SK-N-SH treated with all-trans-retinoic acid at 6 μM for 48 hours (cell line): ENCODE data around the gene NFAM1.

Experiments used
- ATAC-seq: fragments of 200-7000 bp; cut with Tn5 transposase; 3 replicates; pipeline ENCODE4 v1.9.1; 2020; ENCODE audit warnings: mild to moderate bottlenecking, moderate library complexity
- BACH2 ChIP-seq: fragments of 250-450 bp; sonication (Bioruptor Pico); IDR thresholded peaks from 2 replicates; pipeline ENCODE4 v1.9.0; 2021; ENCODE audit warnings: mild to moderate bottlenecking, borderline replicate concordance
- CREB5 ChIP-seq: fragments of 250-450 bp; sonication (Bioruptor Pico); IDR thresholded peaks from 2 replicates; pipeline ENCODE4 v1.5.1; 2020; ENCODE audit warnings: low read depth, mild to moderate bottlenecking, moderate library complexity
- CSDC2 ChIP-seq: fragments of 250-450 bp; sonication (Bioruptor Pico); IDR thresholded peaks from 2 replicates; pipeline ENCODE4 v1.5.0; 2020; ENCODE audit warnings: mild to moderate bottlenecking, moderate library complexity
- CSRNP3 ChIP-seq: fragments of 250-450 bp; sonication (Bioruptor Pico); IDR thresholded peaks from 2 replicates; pipeline ENCODE4 v1.5.1; 2021; ENCODE audit warnings: mild to moderate bottlenecking, moderate library complexity
- ESRRG ChIP-seq: fragments of 250-450 bp; sonication (Bioruptor Pico); IDR thresholded peaks from 2 replicates; pipeline ENCODE4 v1.6.1; 2021; ENCODE audit warnings: mild to moderate bottlenecking
- GLIS3 ChIP-seq: fragments of 250-450 bp; sonication (Bioruptor Pico); IDR thresholded peaks from 2 replicates; pipeline ENCODE4 v1.5.0; 2020; ENCODE audit warnings: mild to moderate bottlenecking, moderate library complexity
- ISL1 ChIP-seq: fragments of 250-450 bp; sonication (Bioruptor Pico); IDR thresholded peaks from 2 replicates; pipeline ENCODE4 v2.1.2; 2022; ENCODE audit warnings: mild to moderate bottlenecking, moderate library complexity
- PATZ1 ChIP-seq: fragments of 250-450 bp; sonication (Bioruptor Pico); IDR thresholded peaks from 2 replicates; pipeline ENCODE4 v1.8.0; 2020; ENCODE audit warnings: mild to moderate bottlenecking, moderate library complexity, borderline replicate concordance
- POU6F1 ChIP-seq: fragments of 250-450 bp; sonication (Bioruptor Pico); IDR thresholded peaks from 2 replicates; pipeline ENCODE4 v1.8.0; 2021; ENCODE audit warnings: low read depth, mild to moderate bottlenecking, moderate library complexity, borderline replicate concordance
- PPARA ChIP-seq: fragments of 250-450 bp; sonication (Bioruptor Pico); IDR thresholded peaks from 2 replicates; pipeline ENCODE4 v1.5.0; 2020; ENCODE audit warnings: mild to moderate bottlenecking, borderline replicate concordance
- RARB ChIP-seq: fragments of 250-450 bp; sonication (Bioruptor Pico); IDR thresholded peaks from 2 replicates; pipeline ENCODE4 v1.8.0; 2021; ENCODE audit warnings: mild to moderate bottlenecking, moderate library complexity
- SNAI2 ChIP-seq: fragments of 250-450 bp; sonication (Bioruptor Pico); IDR thresholded peaks from 2 replicates; pipeline ENCODE4 v1.5.0; 2020; ENCODE audit warnings: mild to moderate bottlenecking, moderate library complexity
- TCF4 ChIP-seq: fragments of 250-450 bp; sonication (Bioruptor Pico); IDR thresholded peaks from 2 replicates; pipeline ENCODE4 v1.8.0; 2021; ENCODE audit warnings: mild to moderate bottlenecking, moderate library complexity, borderline replicate concordance
- TSHZ2 ChIP-seq: fragments of 250-450 bp; sonication (Bioruptor Pico); IDR thresholded peaks from 2 replicates; pipeline ENCODE4 v1.5.0; 2020; ENCODE audit warnings: mild to moderate bottlenecking, moderate library complexity
- ZC3H10 ChIP-seq: fragments of 250-450 bp; sonication (Bioruptor Pico); IDR thresholded peaks from 2 replicates; pipeline ENCODE4 v1.5.1; 2021; ENCODE audit warnings: mild to moderate bottlenecking, moderate library complexity
- ZFP3 ChIP-seq: fragments of 250-450 bp; sonication (Bioruptor Pico); IDR thresholded peaks from 2 replicates; pipeline ENCODE4 v1.5.0; 2020; ENCODE audit warnings: mild to moderate bottlenecking, moderate library complexity
- ZFP30 ChIP-seq: fragments of 450-650 bp; formaldehyde crosslinking; IDR thresholded peaks from 2 replicates; pipeline ENCODE4 v1.5.0; 2022; ENCODE audit warnings: mild to moderate bottlenecking, moderate library complexity
- ZNF70 ChIP-seq: fragments of 450-650 bp; formaldehyde crosslinking; IDR thresholded peaks from 2 replicates; pipeline ENCODE4 v1.5.0; 2020; ENCODE audit warnings: mild to moderate bottlenecking, moderate library complexity
- ZNF8 ChIP-seq: fragments of 450-650 bp; formaldehyde crosslinking; IDR thresholded peaks from 2 replicates; pipeline ENCODE4 v1.5.0; 2020; ENCODE audit warnings: mild to moderate bottlenecking, moderate library complexity

NFAM1 gene

GRCh38 chr22:42340150-42340549 is 92.1 kb downstream of the NFAM1 start:
- no peak for ATAC-seq
- no peak for TF ChIP-seq ZNF8
- TF ChIP-seq, all 23 proteins: peak for 0

- no peak for ATAC-seq
- no peak for TF ChIP-seq ZNF8
- TF ChIP-seq ESRRG (CRISPR knock-in tag), result no peak
- TF ChIP-seq, all 23 proteins: peak for 0
These were observed 93.7 kb downstream of the NFAM1 start for GRCh38 chr22:42338479-42338878.

GRCh38 chr22:42337356-42337755 is 94.8 kb downstream of the NFAM1 start:
- TF ChIP-seq CREB5 (no peak), CSDC2 (CRISPR knock-in tag) (no peak), TCF4 (CRISPR knock-in tag) (no peak), ZFP3 (CRISPR knock-in tag) (peak; percentile 87), SNAI2 (CRISPR knock-in tag) (no peak)
- ATAC-seq, result no peak

- no peak for TF ChIP-seq PATZ1 (CRISPR knock-in tag)
- no peak for TF ChIP-seq ZNF70 (CRISPR knock-in tag)
- no peak for TF ChIP-seq BACH2 (CRISPR knock-in tag)
- no peak for TF ChIP-seq POU6F1
- TF ChIP-seq RARB (CRISPR knock-in tag), result no peak
- TF ChIP-seq CSRNP3 (CRISPR knock-in tag), result no peak
- TF ChIP-seq ZFP3 (CRISPR knock-in tag), result no peak
- no peak for TF ChIP-seq TSHZ2
- TF ChIP-seq ZFP30 (CRISPR knock-in tag), result no peak
- no peak for TF ChIP-seq ISL1 (CRISPR knock-in tag)
- TF ChIP-seq PPARA (CRISPR knock-in tag), result no peak
- TF ChIP-seq SNAI2 (CRISPR knock-in tag), result no peak
- no peak for TF ChIP-seq ESRRG (CRISPR knock-in tag)
- TF ChIP-seq GLIS3 (CRISPR knock-in tag), result no peak
- no peak for TF ChIP-seq TCF4 (CRISPR knock-in tag)
- no peak for TF ChIP-seq ZC3H10 (CRISPR knock-in tag)
- no peak for ATAC-seq
These were observed 95.5 kb downstream of the NFAM1 start for GRCh38 chr22:42336527-42337227.
